DND-41 (cell line): ENCODE measurements around the gene POLH.

ENCODE experiments used
- ATAC-seq: fragments of 200-7000 bp; cut with Tn5 transposase; 3 replicates; pipeline ENCODE4 v1.9.1; 2021; ENCODE audit warnings: low read depth; ENCODE audit not compliant: insufficient read depth
- DNase-seq: peaks from one replicate; pipeline ENCODE4 v3.0.0-alpha.2; 2020
- H2AFZ ChIP-seq: 2 replicates; pipeline ENCODE4 v1.6.0; 2012; ENCODE audit warnings: low read depth, low read length
- H3K27ac ChIP-seq: 2 replicates; pipeline ENCODE4 v1.5.1; 2012; ENCODE audit warnings: low read length, inconsistent platforms
- H3K27me3 ChIP-seq: fragments of 200-600 bp; sonication (generic); 2 replicates; pipeline ENCODE4 v1.6.0; 2012; ENCODE audit warnings: low read length, mild to moderate bottlenecking, inconsistent platforms; ENCODE audit not compliant: insufficient read depth, poor library complexity
- H3K36me3 ChIP-seq: 2 replicates; pipeline ENCODE4 v1.5.1; 2012; ENCODE audit warnings: low read length, inconsistent platforms; ENCODE audit not compliant: insufficient read depth
- H3K4me1 ChIP-seq: 2 replicates; pipeline ENCODE4 v1.5.1; 2012; ENCODE audit warnings: mild to moderate bottlenecking, low read length; ENCODE audit not compliant: insufficient read depth
- H3K4me2 ChIP-seq: 2 replicates; pipeline ENCODE4 v1.6.0; 2012; ENCODE audit warnings: mild to moderate bottlenecking, moderate library complexity, low read length, inconsistent platforms; ENCODE audit not compliant: insufficient read depth
- H3K4me3 ChIP-seq, 2 experiments: fragments of 200-600 bp in 1 of 2; shearing (Covaris generic) in 1 of 2; 2 replicates each; pipeline ENCODE4 v1.5.1; 2012 to 2016; ENCODE audit warnings: inconsistent platforms in 2 of 2, low read length in 2 of 2, mild to moderate bottlenecking in 2 of 2, low read depth in 1 of 2, moderate library complexity in 1 of 2
- H3K79me2 ChIP-seq: 2 replicates; pipeline ENCODE4 v1.6.0; 2012; ENCODE audit warnings: low read length, inconsistent platforms; ENCODE audit not compliant: insufficient read depth
- H3K9ac ChIP-seq: 2 replicates; pipeline ENCODE4 v1.6.0; 2012; ENCODE audit warnings: low read depth, mild to moderate bottlenecking, inconsistent platforms, low read length, moderate library complexity
- H3K9me3 ChIP-seq: 2 replicates; pipeline ENCODE4 v1.5.1; 2012; ENCODE audit warnings: low read length, moderate library complexity, mild to moderate bottlenecking, inconsistent platforms; ENCODE audit not compliant: insufficient read depth, severe bottlenecking
- H4K20me1 ChIP-seq: 2 replicates; pipeline ENCODE4 v1.6.0; 2012; ENCODE audit warnings: low read length; ENCODE audit not compliant: insufficient read depth
- CTCF ChIP-seq: IDR thresholded peaks from 2 replicates; pipeline ENCODE4 v1.5.1; 2012; ENCODE audit warnings: borderline replicate concordance, low read length, moderate library complexity, mild to moderate bottlenecking; ENCODE audit not compliant: poor library complexity, severe bottlenecking; ENCODE audit errors: extremely low read depth
- EZH2 ChIP-seq: IDR thresholded peaks from 3 replicates; pipeline ENCODE4 v1.6.1; 2012; ENCODE audit warnings: borderline replicate concordance, low read depth, mild to moderate bottlenecking, moderate library complexity, low read length, inconsistent platforms; ENCODE audit not compliant: severe bottlenecking

The POLH gene

DNA sequence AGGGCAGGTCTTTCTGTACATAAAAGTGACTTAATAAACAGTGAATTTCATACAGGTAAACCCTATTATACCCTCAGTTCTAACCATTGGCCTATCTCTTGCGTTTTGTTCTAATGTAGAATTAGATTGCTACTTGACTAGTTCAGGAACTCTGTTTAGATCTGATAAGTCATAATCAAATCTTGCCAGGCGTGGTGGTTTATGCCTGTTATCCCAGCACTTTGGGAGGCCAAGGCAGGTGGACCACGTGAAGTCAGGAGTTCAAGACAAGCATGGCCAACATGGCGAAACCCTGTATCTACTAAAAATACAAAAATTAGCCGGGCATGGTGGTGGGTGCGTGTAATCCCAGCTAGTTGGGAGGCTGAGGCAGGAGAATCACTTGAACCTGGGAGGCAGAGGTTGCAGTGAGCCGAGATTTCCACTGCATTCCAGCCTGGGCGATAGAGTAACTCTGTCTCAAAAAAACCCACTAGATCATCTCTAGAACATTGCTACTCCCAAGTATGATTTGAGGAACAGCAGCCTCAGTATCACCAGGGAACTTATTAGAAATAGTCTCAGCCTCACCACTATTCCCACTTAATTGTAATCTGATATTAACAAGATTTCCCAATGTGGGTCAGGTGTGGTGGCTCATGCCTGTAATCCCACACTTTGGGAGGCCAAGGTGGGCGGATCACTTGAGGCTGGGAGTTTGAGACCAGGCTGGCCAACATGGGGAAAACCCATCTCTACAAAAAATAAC, 40.9 kb downstream of the POLH start:
- H3K36me3 ChIP-seq: peaks cover 67% of the 10 kb centered on the region
- H3K9ac ChIP-seq: no peak overlapping the region
- DNase-seq (no peak), ATAC-seq (no peak)
- H2AFZ ChIP-seq: no peak overlapping the region
- H3K4me1 ChIP-seq: no peaks in the 10 kb centered on the region
- no peaks in the 10 kb centered on the region for H3K9me3 ChIP-seq
- H3K4me3 ChIP-seq: no peak overlapping the region
- TF ChIP-seq CTCF (no peak), EZH2 (no peak)
- no peaks in the 10 kb centered on the region for H3K79me2 ChIP-seq
- H3K27ac ChIP-seq: no peak overlapping the region
- no peak overlapping the region for H3K4me2 ChIP-seq
- no peaks in the 10 kb centered on the region; the same call in 1 of the 2 replicates for H4K20me1 ChIP-seq
- H3K27me3 ChIP-seq: no peaks in the 10 kb centered on the region

DNA sequence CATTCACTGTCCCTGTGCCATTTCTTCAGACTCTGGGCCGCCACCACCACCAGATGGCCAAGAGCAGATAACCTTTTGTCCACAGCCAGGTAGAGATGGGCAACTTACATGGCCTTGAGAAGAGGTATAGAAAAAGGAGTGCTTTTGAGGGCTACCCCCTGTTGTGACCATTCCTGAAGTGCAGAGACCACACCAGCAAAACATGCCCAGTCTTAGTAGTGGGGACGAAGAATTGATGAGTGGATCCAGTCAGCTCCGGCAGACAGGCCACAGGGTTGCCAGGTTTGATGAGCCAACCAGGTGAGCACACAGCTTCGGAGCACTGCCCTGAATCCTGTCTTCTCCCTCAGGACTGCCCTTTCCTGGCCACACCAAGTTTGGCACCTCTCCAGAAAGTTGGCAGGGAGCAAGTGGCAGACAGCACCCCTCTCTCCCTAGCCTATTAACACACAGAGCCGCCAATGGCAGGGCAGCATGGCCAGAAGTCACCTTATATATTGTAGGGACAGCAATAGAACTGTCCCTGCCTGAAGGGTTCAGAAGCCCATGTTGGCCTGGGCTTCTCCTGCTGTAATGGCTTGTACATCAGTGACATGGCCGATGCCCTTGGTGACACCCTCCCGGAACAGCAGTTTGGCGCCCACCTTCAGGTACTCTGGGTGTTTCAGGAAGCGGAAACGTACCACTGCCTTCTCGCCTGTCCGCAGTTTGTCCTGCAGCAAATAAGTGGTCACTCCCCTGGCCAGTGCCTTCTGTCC, 45.3 kb downstream of the POLH start:
- peaks cover 7% of the 10 kb centered on the region for H3K79me2 ChIP-seq
- H3K27ac ChIP-seq: no peak overlapping the region
- H3K4me1 ChIP-seq: 0 out of 2 replicates have a peak, but pooled peaks cover 3% of the 10 kb centered on the region
- peaks cover 2% of the 10 kb centered on the region; the same call in 1 of the 2 replicates for H4K20me1 ChIP-seq
- ATAC-seq (no peak), DNase-seq (no peak)
- no peak overlapping the region for H3K4me2 ChIP-seq
- no peak for TF ChIP-seq CTCF
- no peak overlapping the region for H2AFZ ChIP-seq
- H3K4me3 ChIP-seq: no peak overlapping the region
- H3K27me3 ChIP-seq: no peaks in the 10 kb centered on the region
- H3K36me3 ChIP-seq: peaks cover 81% of the 10 kb centered on the region
- H3K9me3 ChIP-seq: no peaks in the 10 kb centered on the region
- no peak overlapping the region for H3K9ac ChIP-seq

- no peak for DNase-seq
- peaks cover 10% of the 10 kb centered on the region for H3K79me2 ChIP-seq
- no peak overlapping the region for H3K4me3 ChIP-seq
- H3K4me2 ChIP-seq: no peak overlapping the region
- no peak overlapping the region for H3K27ac ChIP-seq
- H3K36me3 ChIP-seq: peaks cover 83% of the 10 kb centered on the region
- peaks cover 4% of the 10 kb centered on the region; the same call in 1 of the 2 replicates for H4K20me1 ChIP-seq
- ATAC-seq: no peak
- no peaks in the 10 kb centered on the region for H3K9me3 ChIP-seq
- no peak overlapping the region for H2AFZ ChIP-seq
- TF ChIP-seq CTCF: no peak
- TF ChIP-seq EZH2: no peak
- H3K9ac ChIP-seq: no peak overlapping the region
- H3K4me1 ChIP-seq: peaks cover 7% of the 10 kb centered on the region
- no peaks in the 10 kb centered on the region for H3K27me3 ChIP-seq
These were observed 45.8 kb downstream of the POLH start for GRCh38 chr6:43621836-43622180.
